Vagina (tissue), 2 donors: ENCODE measurements around the gene DMD. TPM values are rescaled to one million over a fixed set of nuclear protein-coding genes. Genes with fewer than 3 reads are reported as not detected.
A peak's percentile ranks its signal among the peaks of the same experiment; 100 is the strongest.

Source experiments
- DNase-seq, 2 donors: peaks; one replicate each; pipeline ENCODE4 v3.0.0-alpha.2; 2017; ENCODE audit errors: extremely low spot score in 2 of 2
- H3K27ac ChIP-seq: fragments of 200-600 bp; sonication (generic); one replicate; pipeline ENCODE4 v1.5.1; 2019
- H3K27me3 ChIP-seq: fragments of 200-600 bp; sonication (generic); one replicate; pipeline ENCODE4 v1.5.1; 2019
- H3K36me3 ChIP-seq, 2 donors: fragments of 200-600 bp; sonication (generic); one replicate each; pipeline ENCODE4 v1.5.1; 2017 to 2019
- H3K4me1 ChIP-seq: fragments of 200-600 bp; sonication (generic); one replicate; pipeline ENCODE4 v1.5.1; 2019
- H3K4me3 ChIP-seq, 2 donors: fragments of 200-600 bp; sonication (generic); 1 replicate in 1 of 2; 2 replicates in 1 of 2; pipeline ENCODE4 v1.5.1; 2016 to 2019
- H3K9me3 ChIP-seq: fragments of 200-600 bp; sonication (generic); one replicate; pipeline ENCODE4 v1.5.1; 2019
- CTCF ChIP-seq, 3 experiments: fragments of 450-650 bp in 2 of 3; fragments of 200-600 bp in 1 of 3; sonication (generic) in 1 of 3; IDR thresholded peaks; one replicate each; pipeline ENCODE4 v1.5.1; 2017 to 2019; ENCODE audit warnings: antibody characterized with exemption in 3 of 3, mild to moderate bottlenecking in 2 of 3, moderate library complexity in 2 of 3
- POLR2A ChIP-seq, 2 donors: fragments of 450-650 bp; IDR thresholded peaks; one replicate each; pipeline ENCODE4 v1.6.1; 2017; ENCODE audit warnings: antibody characterized with exemption in 2 of 2, mild to moderate bottlenecking in 2 of 2, moderate library complexity in 2 of 2
- POLR2AphosphoS5 ChIP-seq, 2 donors: sonication (generic); formaldehyde crosslinking; IDR thresholded peaks; one replicate each; pipeline ENCODE4 v1.9.0; 2017; ENCODE audit warnings: antibody characterized with exemption in 2 of 2, mild to moderate bottlenecking in 2 of 2, low read depth in 1 of 2; ENCODE audit not compliant: insufficient read depth in 1 of 2
- intact Hi-C: fragments of 100-400 bp; cut with DNase I; formaldehyde crosslinking; loops from one replicate; pipeline ENCODE4 v1.15.1; 2023
- total RNA-seq: library from RNA; depleted of rRNA; stranded (reverse); fragments of >200 nt; gene quantifications from one replicate; pipeline ENCODE4 v1.2.3, GENCODE V29; 2016

DMD gene
- total RNA-seq, 1 donor from 2014 or later: 25.8 TPM

- no peaks in the 10 kb centered on the region for H3K36me3 ChIP-seq
- H3K4me3 ChIP-seq: no peak overlapping the region
- no peak for DNase-seq
- intact Hi-C loops: no loop called here
- no peaks in the 10 kb centered on the region for H3K4me1 ChIP-seq
- TF ChIP-seq POLR2AphosphoS5 (IDR thresholded peaks at IDR 0.05; ENCODE audit: insufficient read depth in 1 of 2, low read depth in 1 of 2) (no peak), CTCF (IDR thresholded peaks at IDR 0.05) (no peak), POLR2A (IDR thresholded peaks at IDR 0.05) (no peak)
- H3K27ac ChIP-seq: no peak overlapping the region
- H3K9me3 ChIP-seq: no peaks in the 10 kb centered on the region
- no peaks in the 10 kb centered on the region for H3K27me3 ChIP-seq
Observed at GRCh38 chrX:31217084-31217483, 1994.3 kb downstream of the DMD start.

GRCh38 chrX:31215277-31215815 is 1996.0 kb downstream of the DMD start:
- intact Hi-C loops: no loop called here

GRCh38 chrX:31213941-31214340 is 1997.4 kb downstream of the DMD start:
- H3K27me3 ChIP-seq: no peaks in the 10 kb centered on the region

More at GRCh38 chrX:31215277-31215815, 1996.0 kb downstream of the DMD start:
- Histone ChIP-seq H3K27me3 (no peaks in the 10 kb centered on the region), H3K4me3 (no peak overlapping the region), H3K36me3 (no peaks in the 10 kb centered on the region), H3K27ac (no peak overlapping the region), H3K9me3 (no peaks in the 10 kb centered on the region), H3K4me1 (no peaks in the 10 kb centered on the region)
- TF ChIP-seq CTCF (IDR thresholded peaks at IDR 0.05) (no peak), POLR2AphosphoS5 (IDR thresholded peaks at IDR 0.05; ENCODE audit: insufficient read depth in 1 of 2, low read depth in 1 of 2) (no peak)
- no peak for DNase-seq

GRCh38 chrX:31212856-31213748 is 1998.2 kb downstream of the DMD start:
- intact Hi-C loops: no loop called here

More at GRCh38 chrX:31213941-31214340, 1997.4 kb downstream of the DMD start:
- no peak overlapping the region for H3K27ac ChIP-seq
- TF ChIP-seq POLR2AphosphoS5 (IDR thresholded peaks at IDR 0.05; ENCODE audit: insufficient read depth in 1 of 2, low read depth in 1 of 2): no peak
- TF ChIP-seq CTCF (IDR thresholded peaks at IDR 0.05): peak in 1 of 3 experiments; percentile 15
- no peaks in the 10 kb centered on the region for H3K9me3 ChIP-seq
- H3K4me1 ChIP-seq: no peaks in the 10 kb centered on the region
- H3K36me3 ChIP-seq: no peaks in the 10 kb centered on the region
- no peak overlapping the region for H3K4me3 ChIP-seq
- intact Hi-C loops: no loop called here
- no peak for DNase-seq

More at GRCh38 chrX:31212856-31213748, 1998.2 kb downstream of the DMD start:
- Histone ChIP-seq H3K36me3 (no peaks in the 10 kb centered on the region), H3K27me3 (no peaks in the 10 kb centered on the region), H3K4me3 (no peak overlapping the region), H3K4me1 (no peaks in the 10 kb centered on the region), H3K27ac (no peak overlapping the region), H3K9me3 (no peaks in the 10 kb centered on the region)
- no peak for DNase-seq
- TF ChIP-seq CTCF (IDR thresholded peaks at IDR 0.05) (no peak), POLR2AphosphoS5 (IDR thresholded peaks at IDR 0.05; ENCODE audit: insufficient read depth in 1 of 2, low read depth in 1 of 2) (no peak), POLR2A (IDR thresholded peaks at IDR 0.05) (no peak)
